Panc1 (cell line): ENCODE data around the gene PKP2. TPM values are rescaled to one million over a fixed set of nuclear protein-coding genes. Genes with fewer than 3 reads are reported as not detected.

Source experiments
- ATAC-seq: fragments of 200-7000 bp; cut with Tn5 transposase; 2 replicates; pipeline ENCODE4 v1.9.1; 2020; ENCODE audit warnings: mild to moderate bottlenecking, moderate library complexity
- BruUV-seq: library from RNA; stranded (reverse); fragments of 400-500 nt; replicated peaks from 2 replicates; lab custom pipeline; 2021; lab: Mats Ljungman, UMichigan
- CTCF ChIA-PET: fragments of 300-600 bp; sonication (Branson Sonifier 250); formaldehyde crosslinking; loops from one replicate; lab custom pipeline; 2022; ENCODE audit warnings: antibody characterized with exemption; lab: Charles Lee
- POLR2A ChIA-PET: fragments of 300-600 bp; sonication (Branson Sonifier 250); formaldehyde crosslinking; loops from one replicate; lab custom pipeline; 2022; ENCODE audit warnings: antibody characterized with exemption; lab: Charles Lee
- DNase-seq: peaks from one replicate; pipeline ENCODE4 v3.0.0-alpha.2; 2010; ENCODE audit warnings: low read depth, low spot score
- H3K27ac ChIP-seq: 2 replicates; pipeline ENCODE4 v1.5.1; 2011; ENCODE audit warnings: mild to moderate bottlenecking, low read length, inconsistent platforms
- H3K27me3 ChIP-seq: fragments of 200-500 bp; sonication (Bioruptor generic); 2 replicates; pipeline ENCODE4 v1.6.0; 2014; ENCODE audit warnings: low read length, inconsistent platforms; ENCODE audit not compliant: control insufficient read depth, insufficient read depth
- H3K36me3 ChIP-seq: fragments of 200-500 bp; sonication (Bioruptor generic); 2 replicates; pipeline ENCODE4 v1.5.1; 2014; ENCODE audit warnings: inconsistent platforms, mild to moderate bottlenecking, low read length, moderate library complexity; ENCODE audit not compliant: control insufficient read depth, insufficient read depth
- H3K4me1 ChIP-seq: 2 replicates; pipeline ENCODE4 v1.5.1; 2011; ENCODE audit warnings: inconsistent platforms, mild to moderate bottlenecking, low read length, moderate library complexity; ENCODE audit not compliant: control insufficient read depth, insufficient read depth
- H3K4me3 ChIP-seq, 2 experiments: 2 replicates each; pipeline ENCODE4 v1.5.1; 2011 to 2012; ENCODE audit warnings: low read depth in 2 of 2, low read length in 2 of 2, mild to moderate bottlenecking in 2 of 2, inconsistent platforms in 1 of 2, moderate library complexity in 1 of 2
- H3K9me3 ChIP-seq: fragments of 200-500 bp; sonication (Bioruptor generic); 2 replicates; pipeline ENCODE4 v1.5.1; 2014; ENCODE audit warnings: low read depth, mild to moderate bottlenecking, inconsistent platforms, low read length, moderate library complexity; ENCODE audit not compliant: control insufficient read depth, insufficient read depth
- POLR2AphosphoS5 ChIP-seq: IDR thresholded peaks from 2 replicates; pipeline ENCODE4 v1.6.1; 2012; ENCODE audit warnings: mild to moderate bottlenecking, low read depth, low read length, moderate library complexity
- REST ChIP-seq, 2 experiments: IDR thresholded peaks; 2 replicates each; pipeline ENCODE4 v1.6.1; 2011 to 2012; ENCODE audit warnings: low read depth in 2 of 2, control low read depth in 1 of 2, low read length in 1 of 2, mild to moderate bottlenecking in 1 of 2, moderate library complexity in 1 of 2; ENCODE audit not compliant: insufficient read depth in 1 of 2
- SIN3A ChIP-seq: IDR thresholded peaks from 2 replicates; pipeline ENCODE4 v1.6.1; 2012; ENCODE audit warnings: low read depth, mild to moderate bottlenecking, low read length, moderate library complexity, borderline replicate concordance; ENCODE audit not compliant: insufficient read depth
- TCF7L2 ChIP-seq: IDR thresholded peaks from 2 replicates; pipeline ENCODE4 v1.6.1; 2011; ENCODE audit warnings: mild to moderate bottlenecking, low read depth, low read length, inconsistent platforms
- in situ Hi-C: cut with HindIII; loops from 2 replicates; pipeline ENCODE4 v1.10.0; 2016; ENCODE audit warnings: low sequenced_read_pairs, low pct_unique_long_range_greater_than_20kb
- intact Hi-C: fragments of 100-400 bp; cut with micrococcal nuclease; formaldehyde crosslinking; loops from one replicate; pipeline ENCODE4 v1.10.0; 2022; ENCODE audit not compliant: unreplicated experiment
- total RNA-seq: library from RNA; stranded (reverse); gene quantifications from one replicate; pipeline ENCODE4 v1.2.1, GENCODE V29; 2021; ENCODE audit not compliant: unreplicated experiment
- TF ChIP-seq, protein P1 (sequence below): fragments of 450-650 bp; IDR thresholded peaks from 2 replicates; pipeline ENCODE4 v1.5.1; 2017; ENCODE audit warnings: mild to moderate bottlenecking

Gene PKP2
- total RNA-seq, 1 experiment from 2014 or later: 2.2 TPM

- Histone ChIP-seq H3K27ac (no peak overlapping the region), H3K36me3 (no peaks in the 10 kb centered on the region), H3K27me3 (no peaks in the 10 kb centered on the region), H3K4me1 (no peaks in the 10 kb centered on the region), H3K4me3 (no peak overlapping the region), H3K9me3 (no peaks in the 10 kb centered on the region)
- POLR2A ChIA-PET: interaction anchor here (0.6 kb wide), 1 partner anchor 914 kb away, joined by 4 read pairs; no protein-coding TSS in a partner anchor
- BruUV-seq: no TSS peak
- intact Hi-C loops: no loop called here
- ATAC-seq (no peak), DNase-seq (no peak)
- TF ChIP-seq, protein P1, sequence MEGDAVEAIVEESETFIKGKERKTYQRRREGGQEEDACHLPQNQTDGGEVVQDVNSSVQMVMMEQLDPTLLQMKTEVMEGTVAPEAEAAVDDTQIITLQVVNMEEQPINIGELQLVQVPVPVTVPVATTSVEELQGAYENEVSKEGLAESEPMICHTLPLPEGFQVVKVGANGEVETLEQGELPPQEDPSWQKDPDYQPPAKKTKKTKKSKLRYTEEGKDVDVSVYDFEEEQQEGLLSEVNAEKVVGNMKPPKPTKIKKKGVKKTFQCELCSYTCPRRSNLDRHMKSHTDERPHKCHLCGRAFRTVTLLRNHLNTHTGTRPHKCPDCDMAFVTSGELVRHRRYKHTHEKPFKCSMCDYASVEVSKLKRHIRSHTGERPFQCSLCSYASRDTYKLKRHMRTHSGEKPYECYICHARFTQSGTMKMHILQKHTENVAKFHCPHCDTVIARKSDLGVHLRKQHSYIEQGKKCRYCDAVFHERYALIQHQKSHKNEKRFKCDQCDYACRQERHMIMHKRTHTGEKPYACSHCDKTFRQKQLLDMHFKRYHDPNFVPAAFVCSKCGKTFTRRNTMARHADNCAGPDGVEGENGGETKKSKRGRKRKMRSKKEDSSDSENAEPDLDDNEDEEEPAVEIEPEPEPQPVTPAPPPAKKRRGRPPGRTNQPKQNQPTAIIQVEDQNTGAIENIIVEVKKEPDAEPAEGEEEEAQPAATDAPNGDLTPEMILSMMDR: no peak
- TF ChIP-seq SIN3A (no peak), POLR2AphosphoS5 (no peak), REST (IDR thresholded peaks at IDR 0.05; ENCODE audit: insufficient read depth in 1 of 2, low read depth in 2 of 2, low read length in 1 of 2) (no peak), TCF7L2 (no peak)
- CTCF ChIA-PET: no interaction called here
- in situ Hi-C loops: no loop called here
These were observed 25.9 kb downstream of the PKP2 start for GRCh38 chr12:32870716-32871115.

DNA sequence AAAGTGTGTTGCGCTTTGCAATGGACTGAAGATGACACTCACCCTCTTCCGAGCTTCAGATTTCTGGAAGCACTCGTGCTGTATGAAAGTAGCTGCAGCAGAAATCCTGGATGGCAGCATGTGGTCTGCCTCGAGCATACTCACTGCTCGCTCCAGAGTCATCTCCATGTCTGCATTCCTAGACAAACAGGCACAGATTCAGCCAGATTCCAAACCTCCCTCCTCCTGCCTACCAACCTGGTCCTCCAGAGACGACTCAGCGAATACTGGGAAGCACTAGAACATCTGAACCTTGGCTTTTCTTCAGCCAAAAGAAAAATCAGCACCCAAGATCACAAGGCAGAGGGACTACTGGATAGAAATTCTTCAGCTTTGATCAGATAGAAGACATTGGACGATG lies 27.7 kb downstream of the PKP2 start:
- ChIA-PET CTCF (no interaction called here), POLR2A (no interaction called here)
- Histone ChIP-seq H3K4me1 (no peaks in the 10 kb centered on the region), H3K36me3 (no peaks in the 10 kb centered on the region), H3K27me3 (no peaks in the 10 kb centered on the region), H3K27ac (no peak overlapping the region), H3K9me3 (no peaks in the 10 kb centered on the region), H3K4me3 (no peak overlapping the region)
- no peak for ATAC-seq
- intact Hi-C loops: no loop called here
- no peak for DNase-seq
- in situ Hi-C loops: no loop called here
- TF ChIP-seq REST (IDR thresholded peaks at IDR 0.05; ENCODE audit: insufficient read depth in 1 of 2, low read depth in 2 of 2, low read length in 1 of 2) (no peak), TCF7L2 (no peak), SIN3A (no peak), POLR2AphosphoS5 (no peak)
- TF ChIP-seq, protein P1: no peak
- no TSS peak for BruUV-seq
